HG02970 (cell line): Measurements from ENCODE around the gene SF3A2.

Experiments used
- ATAC-seq: cut with Tn5 transposase; IDR thresholded peaks from one replicate; pipeline ENCODE4 v1.9.1; 2021; ENCODE audit warnings: mild to moderate bottlenecking, moderate library complexity, moderate number of reproducible peaks; ENCODE audit not compliant: unreplicated experiment, low FRiP score

SF3A2 gene

GRCh38 chr19:2239771-2240770 lies 3.4 kb downstream of the SF3A2 start:
- ATAC-seq: no peak

- no peak for ATAC-seq
These were observed 4.5 kb downstream of the SF3A2 start for GRCh38 chr19:2240881-2241760.

DNA sequence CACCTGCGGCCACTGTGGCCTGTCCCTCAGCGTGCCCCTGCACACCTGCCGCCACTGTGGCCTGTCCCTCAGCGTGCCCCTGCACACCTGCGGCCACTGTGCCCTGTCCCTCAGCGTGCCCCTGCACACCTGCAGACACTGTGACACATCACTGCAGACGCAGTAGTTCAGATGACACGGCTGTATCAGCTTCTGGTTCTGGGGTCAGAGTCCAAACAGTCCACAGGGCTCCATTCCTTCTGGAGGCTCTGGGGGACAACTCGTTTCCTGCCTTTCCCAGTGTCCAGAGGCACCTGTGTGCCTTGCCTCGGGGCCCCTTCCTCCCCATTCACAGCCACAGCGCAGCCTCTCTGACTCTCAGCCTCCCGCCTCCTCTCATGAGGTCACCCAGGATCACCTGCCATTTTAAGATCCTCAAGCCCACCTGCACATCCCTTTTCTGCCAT lies 5.5 kb downstream of the SF3A2 start:
- ATAC-seq: no peak

DNA sequence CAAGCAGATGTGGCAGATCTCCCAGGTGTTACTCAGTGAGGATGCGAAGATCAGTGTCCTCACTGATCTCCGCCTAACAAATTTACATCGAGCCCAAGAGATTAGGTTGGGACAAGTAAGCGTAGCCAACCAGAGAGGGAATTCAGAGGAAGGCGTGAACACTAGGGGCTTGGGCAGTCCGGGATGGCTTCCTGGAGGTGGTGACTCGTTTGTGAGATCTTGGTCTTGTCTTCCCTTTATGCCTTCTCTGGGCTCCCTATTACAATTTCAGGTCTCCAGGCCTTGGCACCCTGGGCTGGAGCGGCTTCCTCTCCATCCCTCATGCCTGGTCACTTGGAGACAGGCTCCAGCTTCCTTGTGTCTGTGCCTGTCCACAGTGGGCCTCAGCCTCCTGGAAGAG lies 6.2 kb downstream of the SF3A2 start:
- ATAC-seq: no peak

DNA sequence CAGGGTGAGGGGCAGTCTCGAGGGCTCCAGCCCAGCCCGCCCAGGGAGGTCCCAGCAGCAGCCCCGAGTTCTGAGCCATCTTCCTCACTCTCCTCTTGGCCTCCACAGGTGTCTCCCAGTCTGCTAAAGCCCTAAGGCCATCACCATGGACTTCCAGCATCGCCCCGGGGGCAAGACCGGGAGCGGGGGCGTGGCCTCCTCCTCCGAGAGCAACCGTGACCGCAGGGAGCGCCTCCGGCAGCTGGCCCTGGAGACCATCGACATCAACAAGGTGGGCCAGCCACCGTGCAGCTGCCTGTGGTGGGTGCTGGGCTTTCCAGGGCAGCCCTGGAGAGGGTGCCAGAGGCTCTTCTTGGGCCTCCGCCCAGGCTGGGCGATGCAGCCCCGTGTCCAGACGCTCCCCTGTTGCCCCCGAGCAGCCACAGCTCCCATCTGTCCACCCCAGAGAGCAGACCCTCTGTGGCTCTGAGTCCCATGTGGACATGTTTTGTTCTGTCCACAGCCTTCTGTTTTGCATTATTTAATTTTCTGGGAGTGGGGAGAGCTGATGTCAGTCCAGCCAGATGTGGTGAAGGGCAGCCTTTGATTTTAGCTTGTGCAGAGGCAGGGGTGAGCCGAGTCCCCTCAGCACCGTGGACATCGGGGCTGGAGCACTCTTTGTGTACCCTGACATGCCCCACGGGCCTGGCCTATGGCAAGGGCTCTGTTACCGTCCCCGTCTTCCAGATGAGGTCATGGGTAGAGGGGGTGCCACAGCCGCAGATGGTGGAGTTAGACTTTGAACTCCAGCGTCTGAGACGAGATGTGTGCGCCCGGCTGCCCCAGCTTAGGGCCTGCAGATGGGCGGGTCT lies 6.9 kb downstream of the SF3A2 start:
- ATAC-seq: no peak

DNA sequence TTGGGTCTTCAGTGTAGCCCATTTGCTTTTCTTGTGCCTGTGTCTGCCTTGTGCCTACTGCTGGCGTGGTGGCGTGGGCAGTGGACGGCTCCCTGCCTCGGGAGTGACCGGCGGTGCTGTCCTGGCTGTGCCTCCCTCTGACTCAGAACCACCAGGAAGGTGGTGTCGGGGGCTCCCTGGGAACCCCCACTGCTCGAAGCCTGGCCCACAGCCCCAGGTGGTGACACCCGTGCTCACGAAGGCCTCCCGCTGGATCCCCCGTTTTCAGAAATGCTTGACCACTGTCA lies 7.4 kb downstream of the SF3A2 start:
- no peak for ATAC-seq

- ATAC-seq: no peak
These were observed 7.9 kb downstream of the SF3A2 start for GRCh38 chr19:2244486-2244885.

GRCh38 chr19:2245273-2245672 lies 8.6 kb downstream of the SF3A2 start:
- ATAC-seq: no peak

GRCh38 chr19:2246014-2246620 lies 9.5 kb downstream of the SF3A2 start:
- ATAC-seq: no peak

- ATAC-seq: no peak
These were observed 10.3 kb downstream of the SF3A2 start for GRCh38 chr19:2246801-2247361.

- no peak for ATAC-seq
These were observed 10.9 kb downstream of the SF3A2 start for GRCh38 chr19:2247433-2248101.

- ATAC-seq: no peak
These were observed 11.7 kb downstream of the SF3A2 start for GRCh38 chr19:2248136-2249009.

GRCh38 chr19:2249010-2249866 lies 12.6 kb downstream of the SF3A2 start, which contains the start of gene AMH:
Gene AMH, plus strand, starts transcription at chr19:2249323. Its CDS starts 10 bp downstream, at chr19:2249333.
- no peak for ATAC-seq

DNA sequence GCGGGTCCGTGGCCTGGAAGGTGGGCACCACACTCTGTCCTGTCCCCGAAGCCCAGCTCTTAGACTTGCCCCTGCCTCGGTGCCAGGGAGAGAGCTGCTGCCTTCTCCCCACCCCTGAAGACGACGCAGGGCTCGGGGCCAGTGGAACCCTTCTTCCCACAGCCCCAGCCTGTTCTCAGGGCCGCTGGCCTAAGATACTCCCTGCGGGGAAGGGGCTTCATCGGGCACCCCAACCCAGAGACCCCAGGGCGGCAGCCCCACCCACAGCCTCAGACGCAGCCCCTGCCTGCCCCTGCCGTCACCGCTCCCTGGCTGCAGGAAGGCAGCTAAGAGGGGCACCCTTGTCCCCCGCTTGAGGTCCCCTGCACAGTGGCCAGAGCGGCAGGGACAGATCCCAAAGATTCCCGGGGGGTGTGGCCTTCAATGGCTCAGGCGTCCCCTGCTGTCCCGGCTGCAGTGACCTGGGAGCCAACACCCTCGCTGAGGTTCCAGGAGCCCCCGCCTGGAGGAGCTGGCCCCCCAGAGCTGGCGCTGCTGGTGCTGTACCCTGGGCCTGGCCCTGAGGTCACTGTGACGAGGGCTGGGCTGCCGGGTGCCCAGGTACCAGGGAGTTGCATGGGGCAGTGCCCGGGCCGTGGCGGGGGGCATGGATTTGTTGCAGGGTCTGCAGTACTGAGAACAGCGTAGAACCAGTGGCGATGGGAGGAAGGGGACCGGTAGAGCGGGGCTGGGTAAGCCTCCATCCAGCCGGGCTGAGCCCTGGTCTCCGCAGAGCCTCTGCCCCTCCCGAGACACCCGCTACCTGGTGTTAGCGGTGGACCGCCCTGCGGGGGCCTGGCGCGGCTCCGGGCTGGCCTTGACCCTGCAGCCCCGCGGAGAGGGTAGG lies 13.5 kb downstream of the SF3A2 start:
- no peak for ATAC-seq

DNA sequence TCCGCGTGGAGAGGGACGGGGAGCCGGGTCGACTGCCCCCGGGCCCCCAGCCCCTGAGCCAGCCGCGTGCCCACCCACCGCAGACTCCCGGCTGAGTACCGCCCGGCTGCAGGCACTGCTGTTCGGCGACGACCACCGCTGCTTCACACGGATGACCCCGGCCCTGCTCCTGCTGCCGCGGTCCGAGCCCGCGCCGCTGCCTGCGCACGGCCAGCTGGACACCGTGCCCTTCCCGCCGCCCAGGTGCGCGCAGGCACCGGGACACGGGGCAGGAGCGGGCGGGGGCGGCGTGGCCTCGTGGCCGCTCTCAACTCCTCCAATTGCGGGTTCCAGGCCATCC lies 14.1 kb downstream of the SF3A2 start:
- no peak for ATAC-seq
